Natural killer cell (primary cell): ENCODE results near the gene KLRF2. TPM values are rescaled to one million over a fixed set of nuclear protein-coding genes. Genes with fewer than 3 reads are reported as not detected.

Experiments
- ATAC-seq, 3 donors: fragments of 150-1000 bp in 2 of 3; fragments of 200-7000 bp in 1 of 3; cut with Tn5 transposase; 1 replicate in 1 of 3; 2 replicates in 2 of 3; pipeline ENCODE4 v1.10.0; 2021; ENCODE audit warnings: mild to moderate bottlenecking in 2 of 3, moderate library complexity in 2 of 3
- DNase-seq, 2 donors: peaks; one replicate each; pipeline versions ENCODE4 v3.0.0 to v3.0.0-alpha.2; 2013 to 2021; ENCODE audit warnings: mixed read lengths in 1 of 2
- H3K27ac ChIP-seq: one replicate; pipeline ENCODE4 v1.5.1; 2013; ENCODE audit warnings: mild to moderate bottlenecking, low read length
- H3K27me3 ChIP-seq: one replicate; pipeline ENCODE4 v1.6.1; 2013; ENCODE audit warnings: low read length; ENCODE audit not compliant: control insufficient read depth, insufficient read depth
- H3K36me3 ChIP-seq: one replicate; pipeline ENCODE4 v1.6.1; 2013; ENCODE audit warnings: low read length; ENCODE audit not compliant: control insufficient read depth, insufficient read depth
- H3K4me1 ChIP-seq: one replicate; pipeline ENCODE4 v1.6.1; 2013; ENCODE audit warnings: low read length; ENCODE audit not compliant: control insufficient read depth, insufficient read depth
- H3K4me3 ChIP-seq: one replicate; pipeline ENCODE4 v1.5.1; 2013; ENCODE audit warnings: low read length
- H3K9me3 ChIP-seq: one replicate; pipeline ENCODE4 v1.6.1; 2013; ENCODE audit warnings: low read length; ENCODE audit not compliant: control insufficient read depth, insufficient read depth
- H3K27ac Mint-ChIP-seq, 2 donors: one replicate each; pipeline ENCODE4 v1.8.0; 2022; ENCODE audit warnings: mild to moderate bottlenecking in 2 of 2, mixed read lengths in 2 of 2, moderate library complexity in 1 of 2
- H3K27me3 Mint-ChIP-seq, 2 donors: one replicate each; pipeline ENCODE4 v1.8.0; 2022; ENCODE audit warnings: low read depth in 2 of 2, mixed read lengths in 2 of 2
- H3K36me3 Mint-ChIP-seq: one replicate; pipeline ENCODE4 v1.8.0; 2022; ENCODE audit warnings: mixed read lengths
- H3K4me1 Mint-ChIP-seq, 2 donors: one replicate each; pipeline ENCODE4 v1.8.0; 2022; ENCODE audit warnings: mixed read lengths in 2 of 2
- H3K4me3 Mint-ChIP-seq: one replicate; pipeline ENCODE4 v1.8.0; 2022; ENCODE audit warnings: mild to moderate bottlenecking, moderate library complexity, mixed read lengths
- H3K9me3 Mint-ChIP-seq, 2 donors: one replicate each; pipeline ENCODE4 v1.8.0; 2022; ENCODE audit warnings: mixed read lengths in 2 of 2
- WGBS: methylation state at CpG from one replicate; pipeline ENCODE4 v1.1.7; 2013; ENCODE audit warnings: missing lambda C conversion rate; ENCODE audit not compliant: insufficient coverage; 5-methylcytosine and 5-hydroxymethylcytosine counted together
- intact Hi-C: fragments of 100-400 bp; cut with micrococcal nuclease; formaldehyde crosslinking; loops from one replicate; pipeline ENCODE4 v1.14.2; 2022
- total RNA-seq, 4 donors: library from RNA; stranded (reverse); fragments of 120-200 nt in 1 of 4; gene quantifications; one replicate each; pipeline versions ENCODE4 v1.2.3 to v1.2.4, GENCODE V29; 2013 to 2022
- TF ChIP-seq, protein P1 (sequence below): fragments of 200-600 bp; IDR thresholded peaks from one replicate; pipeline ENCODE4 v1.8.0; 2022; ENCODE audit warnings: antibody characterized with exemption

Gene KLRF2
- total RNA-seq, 3 donors from 2014 or later (not counting 1 experiment from before 2014, with no cell fraction given): not detected

- intact Hi-C loops: no loop called here
- H3K4me3 Mint-ChIP-seq: no peak overlapping the region
- Histone ChIP-seq H3K27ac (no peak overlapping the region), H3K4me3 (no peak overlapping the region), H3K27me3 (no peaks in the 10 kb centered on the region), H3K36me3 (peaks cover 62% of the 10 kb centered on the region), H3K9me3 (peaks cover 2% of the 10 kb centered on the region), H3K4me1 (peaks cover 6% of the 10 kb centered on the region)
- no peaks in the 10 kb centered on the region for H3K27me3 Mint-ChIP-seq
- DNase-seq (no peak), ATAC-seq (no peak)
- TF ChIP-seq, protein P1, sequence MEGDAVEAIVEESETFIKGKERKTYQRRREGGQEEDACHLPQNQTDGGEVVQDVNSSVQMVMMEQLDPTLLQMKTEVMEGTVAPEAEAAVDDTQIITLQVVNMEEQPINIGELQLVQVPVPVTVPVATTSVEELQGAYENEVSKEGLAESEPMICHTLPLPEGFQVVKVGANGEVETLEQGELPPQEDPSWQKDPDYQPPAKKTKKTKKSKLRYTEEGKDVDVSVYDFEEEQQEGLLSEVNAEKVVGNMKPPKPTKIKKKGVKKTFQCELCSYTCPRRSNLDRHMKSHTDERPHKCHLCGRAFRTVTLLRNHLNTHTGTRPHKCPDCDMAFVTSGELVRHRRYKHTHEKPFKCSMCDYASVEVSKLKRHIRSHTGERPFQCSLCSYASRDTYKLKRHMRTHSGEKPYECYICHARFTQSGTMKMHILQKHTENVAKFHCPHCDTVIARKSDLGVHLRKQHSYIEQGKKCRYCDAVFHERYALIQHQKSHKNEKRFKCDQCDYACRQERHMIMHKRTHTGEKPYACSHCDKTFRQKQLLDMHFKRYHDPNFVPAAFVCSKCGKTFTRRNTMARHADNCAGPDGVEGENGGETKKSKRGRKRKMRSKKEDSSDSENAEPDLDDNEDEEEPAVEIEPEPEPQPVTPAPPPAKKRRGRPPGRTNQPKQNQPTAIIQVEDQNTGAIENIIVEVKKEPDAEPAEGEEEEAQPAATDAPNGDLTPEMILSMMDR: no peak
- H3K4me1 Mint-ChIP-seq: peaks cover 73 to 83% of the 10 kb centered on the region in 2 donors
- peaks cover under 1 to 1% of the 10 kb centered on the region in 2 donors for H3K9me3 Mint-ChIP-seq
- peaks cover 48% of the 10 kb centered on the region for H3K36me3 Mint-ChIP-seq
- H3K27ac Mint-ChIP-seq: peak overlapping the region; percentile 48 to 92
Measured at GRCh38 chr12:9858135-9858534, 23.2 kb upstream of the KLRF2 start.

- peaks cover 5 to 8% of the 10 kb centered on the region in 2 donors for H3K9me3 Mint-ChIP-seq
- Histone ChIP-seq H3K36me3 (peaks cover 13% of the 10 kb centered on the region), H3K27me3 (no peaks in the 10 kb centered on the region), H3K27ac (peak overlapping the region; percentile 72), H3K9me3 (peaks cover 3% of the 10 kb centered on the region), H3K4me1 (peaks cover 12% of the 10 kb centered on the region), H3K4me3 (peak overlapping the region; percentile 99)
- DNase-seq (peak in 1 of 2 donors; percentile 50), ATAC-seq (peak in 2 of 3 donors; percentile 13 to 23)
- WGBS: 79% methylated on average over 2 of the region's 4 CpGs
- no peaks in the 10 kb centered on the region for H3K27me3 Mint-ChIP-seq
- H3K27ac Mint-ChIP-seq: peak overlapping the region; percentile 98 to 100
- intact Hi-C loops: loop anchor here (5.0 to 10.0 kb wide), 4 partner anchors 42 to 527 kb away; partner anchors contain the start of genes KLRD1 and KLRK1
- H3K36me3 Mint-ChIP-seq: peaks cover 36% of the 10 kb centered on the region
- peak overlapping the region; percentile 99 for H3K4me3 Mint-ChIP-seq
- peaks cover 59 to 68% of the 10 kb centered on the region in 2 donors for H3K4me1 Mint-ChIP-seq
- TF ChIP-seq, protein P1: no peak
Measured at GRCh38 chr12:9864913-9865675, 16.2 kb upstream of the KLRF2 start.

DNA sequence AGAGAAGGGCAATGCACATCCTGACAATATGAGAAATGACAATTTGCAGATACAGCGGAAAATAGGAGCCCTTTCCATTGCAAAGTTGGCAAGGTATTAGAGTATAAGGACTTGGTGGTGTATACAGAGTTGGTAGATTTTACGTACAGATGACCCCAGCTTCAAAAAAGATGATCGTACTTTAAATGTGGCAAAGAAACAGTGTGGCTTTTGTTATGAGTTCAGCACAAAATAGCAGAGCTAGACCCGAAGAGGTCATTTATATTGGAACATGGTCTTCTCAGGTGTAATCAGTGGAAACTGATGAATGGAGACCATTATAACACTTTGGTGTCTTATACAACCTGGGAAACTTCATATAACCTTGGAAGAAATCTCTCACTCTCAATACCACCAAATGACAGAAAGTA is 14.4 kb upstream of the KLRF2 start:
- 0% methylated on average over 4 of the region's 4 CpGs for WGBS
- TF ChIP-seq, protein P1: no peak
- Histone ChIP-seq H3K4me3 (peak overlapping the region; percentile 99), H3K4me1 (peaks cover 16% of the 10 kb centered on the region), H3K36me3 (peaks cover 6% of the 10 kb centered on the region), H3K27me3 (no peaks in the 10 kb centered on the region), H3K9me3 (peaks cover 3% of the 10 kb centered on the region), H3K27ac (peak overlapping the region; percentile 72)
- Mint-ChIP-seq H3K4me3 (peak overlapping the region; percentile 99), H3K9me3 (peaks cover 5 to 8% of the 10 kb centered on the region in 2 donors), H3K36me3 (peaks cover 30% of the 10 kb centered on the region), H3K27me3 (no peaks in the 10 kb centered on the region), H3K4me1 (peaks cover 61 to 63% of the 10 kb centered on the region in 2 donors), H3K27ac (peak overlapping the region; percentile 98 to 100)
- intact Hi-C loops: loop anchor here (5.0 to 10.0 kb wide), 4 partner anchors 40 to 525 kb away; partner anchors contain the start of genes KLRD1 and KLRK1
- no peak for ATAC-seq
- peak in 1 of 2 donors; percentile 28 for DNase-seq
